Type B pancreatic cell (in vitro differentiated cells): ENCODE results near the gene AGPS. TPM values are rescaled to one million over a fixed set of nuclear protein-coding genes. Genes with fewer than 3 reads are reported as not detected.
"Not testable (repeated sequence)": the region's sequence is repeated elsewhere in the genome, so short reads cannot be mapped to it uniquely, and the experiment has no call there.

Experiments used
- DNase-seq: peaks from one replicate; pipeline ENCODE4 v3.0.0; 2021; ENCODE audit warnings: mixed read lengths; ENCODE audit not compliant: unreplicated experiment; ENCODE audit errors: extremely low spot score
- H3K27ac Mint-ChIP-seq: 2 replicates; pipeline ENCODE4 v1.8.0; 2021; ENCODE audit warnings: mild to moderate bottlenecking, mixed read lengths
- H3K27me3 Mint-ChIP-seq: 2 replicates; pipeline ENCODE4 v1.8.0; 2021; ENCODE audit warnings: mixed read lengths
- H3K36me3 Mint-ChIP-seq: 2 replicates; pipeline ENCODE4 v1.8.0; 2021; ENCODE audit warnings: mixed read lengths
- H3K4me1 Mint-ChIP-seq: one replicate; pipeline ENCODE4 v1.8.0; 2021; ENCODE audit warnings: mixed read lengths; ENCODE audit not compliant: unreplicated experiment
- H3K4me3 Mint-ChIP-seq: 2 replicates; pipeline ENCODE4 v1.8.0; 2021; ENCODE audit warnings: mild to moderate bottlenecking, mixed read lengths
- H3K9me3 Mint-ChIP-seq: 2 replicates; pipeline ENCODE4 v1.8.0; 2021; ENCODE audit warnings: mixed read lengths
- total RNA-seq: library from RNA; stranded (reverse); gene quantifications from 2 replicates; pipeline ENCODE4 v1.2.1, GENCODE V29; 2021; ENCODE audit warnings: low replicate concordance
- TF ChIP-seq, protein P1 (sequence below): fragments of 200-600 bp; sonication (generic); conservative IDR thresholded peaks from 2 replicates; pipeline ENCODE4 v1.5.0; 2021; ENCODE audit warnings: antibody characterized with exemption, mild to moderate bottlenecking

AGPS gene
- total RNA-seq, 1 donor from 2014 or later, result 52.1 TPM

DNA sequence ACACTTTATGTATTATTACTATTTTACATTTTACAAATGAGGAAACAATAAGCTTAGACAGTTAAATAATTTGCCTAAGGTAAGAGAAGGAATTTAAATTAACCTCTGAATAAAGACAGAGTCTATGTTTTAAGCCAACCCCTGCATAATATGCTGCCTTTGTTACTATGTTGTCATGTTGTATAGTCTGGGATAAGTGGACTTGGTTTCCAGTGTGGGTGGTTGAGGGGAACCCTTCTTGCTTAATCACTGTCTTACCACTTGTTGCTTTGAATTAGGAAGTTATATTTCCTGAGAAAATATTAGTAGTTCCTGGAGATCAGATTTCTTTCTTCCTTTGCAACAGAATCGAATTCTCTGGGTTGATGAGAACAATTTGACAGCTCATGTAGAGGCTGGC is 52.6 kb downstream of the AGPS start:
- peaks cover 36% of the 10 kb centered on the region for H3K36me3 Mint-ChIP-seq
- no peaks in the 10 kb centered on the region for H3K27me3 Mint-ChIP-seq
- no peaks in the 10 kb centered on the region for H3K9me3 Mint-ChIP-seq

DNA sequence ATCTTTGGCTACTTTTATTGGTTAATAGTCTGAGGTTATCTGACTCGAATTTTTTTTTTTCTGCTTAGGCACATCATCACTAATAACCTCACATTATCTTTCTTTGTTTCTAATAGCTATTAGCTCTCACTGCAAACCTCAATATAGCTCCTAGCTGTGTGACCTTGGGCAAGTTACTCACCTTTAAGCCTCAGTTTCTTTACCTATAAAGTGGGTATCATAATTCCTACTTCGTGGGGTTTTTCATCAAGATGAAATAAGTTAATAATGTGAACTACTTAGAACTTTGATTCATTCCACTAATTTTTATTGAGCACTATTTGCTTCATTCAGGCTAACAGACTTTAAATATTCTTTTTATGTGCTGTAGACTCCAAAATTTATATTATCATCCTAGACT is 55.5 kb downstream of the AGPS start:
- DNase-seq, result no peak
- H3K9me3 Mint-ChIP-seq, result no peaks in the 10 kb centered on the region
- peaks cover 40% of the 10 kb centered on the region for H3K36me3 Mint-ChIP-seq
- no peaks in the 10 kb centered on the region for H3K27me3 Mint-ChIP-seq
- TF ChIP-seq, protein P1, sequence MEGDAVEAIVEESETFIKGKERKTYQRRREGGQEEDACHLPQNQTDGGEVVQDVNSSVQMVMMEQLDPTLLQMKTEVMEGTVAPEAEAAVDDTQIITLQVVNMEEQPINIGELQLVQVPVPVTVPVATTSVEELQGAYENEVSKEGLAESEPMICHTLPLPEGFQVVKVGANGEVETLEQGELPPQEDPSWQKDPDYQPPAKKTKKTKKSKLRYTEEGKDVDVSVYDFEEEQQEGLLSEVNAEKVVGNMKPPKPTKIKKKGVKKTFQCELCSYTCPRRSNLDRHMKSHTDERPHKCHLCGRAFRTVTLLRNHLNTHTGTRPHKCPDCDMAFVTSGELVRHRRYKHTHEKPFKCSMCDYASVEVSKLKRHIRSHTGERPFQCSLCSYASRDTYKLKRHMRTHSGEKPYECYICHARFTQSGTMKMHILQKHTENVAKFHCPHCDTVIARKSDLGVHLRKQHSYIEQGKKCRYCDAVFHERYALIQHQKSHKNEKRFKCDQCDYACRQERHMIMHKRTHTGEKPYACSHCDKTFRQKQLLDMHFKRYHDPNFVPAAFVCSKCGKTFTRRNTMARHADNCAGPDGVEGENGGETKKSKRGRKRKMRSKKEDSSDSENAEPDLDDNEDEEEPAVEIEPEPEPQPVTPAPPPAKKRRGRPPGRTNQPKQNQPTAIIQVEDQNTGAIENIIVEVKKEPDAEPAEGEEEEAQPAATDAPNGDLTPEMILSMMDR, result no peak
- no peak overlapping the region for H3K27ac Mint-ChIP-seq
- no peak overlapping the region for H3K4me3 Mint-ChIP-seq
- H3K4me1 Mint-ChIP-seq, result no peaks in the 10 kb centered on the region

More for the DNA sequence above, 52.6 kb downstream of the AGPS start:
- Mint-ChIP-seq H3K4me3 (no peak overlapping the region), H3K27ac (no peak overlapping the region), H3K4me1 (no peaks in the 10 kb centered on the region)
- no peak for DNase-seq
- TF ChIP-seq, protein P1, result no peak

DNA sequence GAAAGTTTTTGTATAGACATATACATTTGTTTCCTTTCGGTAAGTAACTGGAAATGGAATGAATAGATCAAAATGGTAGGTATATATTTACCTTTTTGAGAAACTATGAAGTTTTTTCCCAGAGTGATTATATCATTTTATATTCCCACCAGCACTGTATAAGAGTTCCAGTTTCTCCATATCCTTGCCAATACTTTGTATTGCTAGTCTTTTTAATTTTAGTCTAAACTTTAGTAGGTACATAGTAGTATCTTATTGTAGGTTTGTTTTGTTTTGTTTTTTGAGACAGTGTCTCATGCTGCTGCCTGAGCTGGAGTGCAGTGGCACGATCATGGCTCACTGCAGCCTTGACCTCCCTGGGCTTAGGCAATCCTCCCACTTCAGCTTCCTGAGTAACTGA is 56.6 kb downstream of the AGPS start:
- TF ChIP-seq, protein P1, result no peak

DNA sequence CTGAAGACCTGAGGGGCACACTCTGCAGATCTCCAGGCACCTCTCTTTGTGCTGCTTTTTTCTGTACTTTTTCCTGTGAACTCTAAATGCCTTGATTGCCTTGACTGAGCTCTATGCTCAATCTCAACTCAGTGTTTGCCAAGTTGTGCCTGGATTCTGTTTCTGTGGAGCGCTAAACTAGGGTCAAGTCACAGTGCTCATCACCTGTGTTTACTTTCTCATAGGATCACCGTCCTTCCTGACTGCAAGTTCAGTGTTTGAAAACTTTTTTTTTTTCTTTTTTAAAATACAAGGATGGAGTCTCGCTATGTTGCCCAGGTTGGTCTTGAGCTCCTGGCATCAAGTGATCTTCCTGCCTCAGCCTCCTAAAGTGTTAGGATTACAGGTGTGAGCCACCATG is 62.6 kb downstream of the AGPS start:
- no peak for DNase-seq
- Mint-ChIP-seq H3K4me1 (no peaks in the 10 kb centered on the region), H3K27ac (no peak overlapping the region), H3K9me3 (peaks cover 7% of the 10 kb centered on the region), H3K27me3 (no peaks in the 10 kb centered on the region), H3K4me3 (no peak overlapping the region), H3K36me3 (peaks cover 46% of the 10 kb centered on the region)
- TF ChIP-seq, protein P1, result no peak

More for the DNA sequence above, 56.6 kb downstream of the AGPS start:
- Mint-ChIP-seq H3K36me3 (peaks cover 35% of the 10 kb centered on the region), H3K9me3 (no peaks in the 10 kb centered on the region), H3K27ac (no peak overlapping the region), H3K27me3 (no peaks in the 10 kb centered on the region), H3K4me3 (no peak overlapping the region), H3K4me1 (no peaks in the 10 kb centered on the region)
- DNase-seq, result no peak

DNA sequence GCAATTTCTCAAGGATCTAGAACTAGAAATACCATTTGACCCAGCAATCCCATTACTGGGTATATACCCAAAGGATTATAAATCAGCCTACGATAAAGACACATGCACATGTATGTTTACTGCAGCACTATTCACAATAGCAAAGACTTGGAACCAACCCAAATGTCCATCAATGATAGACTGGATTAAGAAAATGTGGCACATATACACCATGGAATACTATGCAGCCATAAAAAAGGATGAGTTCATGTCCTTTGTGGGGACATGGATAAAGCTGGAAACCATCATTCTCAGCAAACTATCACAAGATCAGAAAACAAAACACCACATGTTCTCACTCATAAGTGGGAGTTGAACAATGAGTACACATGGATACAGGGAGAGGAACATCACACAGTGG is 67.2 kb downstream of the AGPS start:
- H3K9me3 Mint-ChIP-seq, H3K4me1 Mint-ChIP-seq, H3K27me3 Mint-ChIP-seq, H3K4me3 Mint-ChIP-seq, DNase-seq, H3K27ac Mint-ChIP-seq: not testable (repeated sequence)
- H3K36me3 Mint-ChIP-seq, result peaks cover 47% of the 10 kb centered on the region

DNA sequence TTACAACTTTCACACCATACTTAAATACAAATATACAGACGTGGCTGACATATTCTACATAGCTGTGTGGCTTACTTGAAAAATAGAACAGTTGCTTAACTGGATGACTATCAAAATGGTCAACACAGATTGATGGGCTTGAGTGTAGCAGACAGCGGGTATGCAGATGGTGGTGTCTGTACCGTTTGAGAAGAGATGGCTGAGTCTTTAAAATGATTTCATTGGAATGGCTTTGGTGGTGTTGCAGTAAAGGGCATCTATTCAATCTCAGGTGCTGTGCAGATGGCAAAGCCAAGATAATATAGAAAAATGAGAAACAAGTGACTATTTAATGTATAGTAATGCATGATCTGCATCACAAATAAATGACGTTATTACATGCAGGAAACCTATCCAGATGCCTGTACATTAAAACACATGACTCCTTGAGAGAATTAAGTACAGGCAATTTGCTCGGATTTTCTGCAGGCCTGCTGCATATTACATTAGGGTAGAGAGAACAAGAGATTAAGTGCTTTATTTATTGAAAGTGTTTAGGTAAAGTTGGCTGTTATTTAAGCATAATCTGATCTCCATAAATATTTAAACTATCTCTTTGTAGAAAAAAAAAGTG is 68.5 kb downstream of the AGPS start:
- TF ChIP-seq, protein P1, result no peak
- no peak for DNase-seq
- Mint-ChIP-seq H3K27me3 (no peaks in the 10 kb centered on the region), H3K4me3 (no peak overlapping the region), H3K9me3 (peaks cover 7% of the 10 kb centered on the region), H3K4me1 (no peaks in the 10 kb centered on the region), H3K27ac (no peak overlapping the region), H3K36me3 (peaks cover 41% of the 10 kb centered on the region)
